HepG2 (cell line): ENCODE data around the gene ITM2B. TPM values are rescaled to one million over a fixed set of nuclear protein-coding genes. Genes with fewer than 3 reads are reported as not detected.

Experiments
- ATAC-seq: fragments of 200-7000 bp; cut with Tn5 transposase; 3 replicates; pipeline ENCODE4 v1.9.1; 2020; ENCODE audit warnings: mild to moderate bottlenecking, moderate library complexity
- BruUV-seq: library from RNA; stranded (reverse); fragments of 400-500 nt; replicated peaks from 2 replicates; lab custom pipeline; 2021; lab: Mats Ljungman, UMichigan
- CTCF ChIA-PET: fragments of 300-600 bp; formaldehyde crosslinking; extraction: SDS; loops from one replicate; lab custom pipeline; 2021; ENCODE audit warnings: low total read pairs, inconsistent platforms, low intra/inter-chr PET ratio; lab: Yijun Ruan, JAX
- POLR2A ChIA-PET: fragments of 350-600 bp; sonication (Branson Sonifier 250); formaldehyde crosslinking; loops from one replicate; lab custom pipeline; 2020; ENCODE audit warnings: antibody characterized with exemption, inconsistent platforms; lab: Yijun Ruan, JAX
- DNase-seq: peaks from one replicate; pipeline ENCODE4 v3.0.0-alpha.2; 2015; ENCODE audit warnings: low spot score
- FAIRE-seq: peaks from 3 replicates; lab custom pipeline; 2011; peaks lifted over from hg19 to GRCh38; lab: Jason Lieb, UNC
- H2AFZ ChIP-seq: one replicate; pipeline ENCODE4 v1.6.1; 2011; ENCODE audit warnings: low read length, inconsistent platforms
- H3K27ac ChIP-seq: fragments of 300-600 bp; 3 replicates; pipeline ENCODE4 v1.8.0; 2011; ENCODE audit warnings: mixed run types, mild to moderate bottlenecking, mixed read lengths, low read length, inconsistent platforms; ENCODE audit not compliant: insufficient read depth; ENCODE audit errors: extremely low read length
- H3K27me3 ChIP-seq, 2 experiments: fragments of 200-600 bp in 1 of 2; 2 replicates in 1 of 2; 3 replicates in 1 of 2; pipeline versions ENCODE4 v1.6.0 to v1.8.0; 2011; ENCODE audit warnings: low read length in 2 of 2, mild to moderate bottlenecking in 2 of 2, moderate library complexity in 2 of 2, inconsistent platforms in 1 of 2; ENCODE audit not compliant: insufficient read depth in 2 of 2, control insufficient read depth in 1 of 2
- H3K36me3 ChIP-seq, 2 experiments: fragments of 200-600 bp in 1 of 2; replicated peaks in 1 of 2; 2 replicates in 1 of 2; 3 replicates in 1 of 2; pipeline versions ENCODE4 v1.5.1 to v1.8.0; 2011; ENCODE audit warnings: low read length in 2 of 2, inconsistent platforms in 1 of 2; ENCODE audit not compliant: insufficient read depth in 2 of 2, control insufficient read depth in 1 of 2
- H3K4me1 ChIP-seq: 2 replicates; pipeline ENCODE4 v1.5.1; 2012; ENCODE audit warnings: low read length, inconsistent platforms; ENCODE audit not compliant: insufficient read depth
- H3K4me2 ChIP-seq: 2 replicates; pipeline ENCODE4 v1.6.0; 2011; ENCODE audit warnings: low read depth, low read length, inconsistent platforms
- H3K4me3 ChIP-seq, 3 experiments: fragments of 200-600 bp in 1 of 3; sonication (generic), shearing (Covaris generic) in 1 of 3; replicated peaks in 1 of 3; 2 replicates each; pipeline ENCODE4 v1.5.1; 2011 to 2016; ENCODE audit warnings: low read length in 3 of 3, inconsistent platforms in 2 of 3, low read depth in 2 of 3, mild to moderate bottlenecking in 2 of 3, control low read depth in 1 of 3, mixed read lengths in 1 of 3; ENCODE audit not compliant: insufficient read depth in 1 of 3
- H3K79me2 ChIP-seq: one replicate; pipeline ENCODE4 v1.6.1; 2011; ENCODE audit warnings: low read length, inconsistent platforms; ENCODE audit not compliant: insufficient read depth
- H3K9ac ChIP-seq: 2 replicates; pipeline ENCODE4 v1.6.0; 2011; ENCODE audit warnings: mild to moderate bottlenecking, low read depth, low read length, inconsistent platforms; ENCODE audit not compliant: insufficient read depth
- H3K9me3 ChIP-seq: 2 replicates; pipeline ENCODE4 v1.5.1; 2012; ENCODE audit warnings: mild to moderate bottlenecking, low read length
- H4K20me1 ChIP-seq: 2 replicates; pipeline ENCODE4 v1.6.0; 2011; ENCODE audit warnings: inconsistent platforms, mild to moderate bottlenecking, low read length, moderate library complexity; ENCODE audit not compliant: insufficient read depth
- CHD4 ChIP-seq: fragments of 200-600 bp; sonication (generic); IDR thresholded peaks from 2 replicates; pipeline ENCODE4 v1.7.0; 2017; ENCODE audit warnings: mild to moderate bottlenecking, low read length, borderline replicate concordance
- ERF ChIP-seq: IDR thresholded peaks from 2 replicates; pipeline ENCODE4 v1.6.1; 2018; ENCODE audit warnings: missing biosample characterization, missing genetic modification reagents
- HMG20A ChIP-seq: IDR thresholded peaks from 2 replicates; pipeline ENCODE4 v1.6.1; 2016; ENCODE audit warnings: borderline replicate concordance
- HOXA3 ChIP-seq: sonication (generic); formaldehyde crosslinking; IDR thresholded peaks from 2 replicates; pipeline ENCODE4 v1.5.0; 2020; ENCODE audit warnings: missing genetic modification reagents
- IRX3 ChIP-seq: sonication (generic); formaldehyde crosslinking; IDR thresholded peaks from 2 replicates; pipeline ENCODE4 v1.8.1; 2023; ENCODE audit warnings: mild to moderate bottlenecking, low read depth, missing genetic modification reagents, borderline replicate concordance
- MAFF ChIP-seq: IDR thresholded peaks from 2 replicates; pipeline ENCODE4 v1.6.1; 2011; ENCODE audit warnings: low read depth, low read length, improper control_type of control experiment
- NR2F6 ChIP-seq, 2 experiments: IDR thresholded peaks; 2 replicates each; pipeline ENCODE4 v1.6.1; 2016; ENCODE audit warnings: antibody characterized with exemption in 1 of 2, mild to moderate bottlenecking in 1 of 2
- PAX8 ChIP-seq: sonication (generic); formaldehyde crosslinking; IDR thresholded peaks from 2 replicates; pipeline ENCODE4 v1.8.0; 2022; ENCODE audit warnings: mild to moderate bottlenecking, missing genetic modification reagents, borderline replicate concordance
- POGZ ChIP-seq: sonication (generic); formaldehyde crosslinking; IDR thresholded peaks from 2 replicates; pipeline ENCODE4 v1.4.0; 2020; ENCODE audit warnings: mild to moderate bottlenecking, missing genetic modification reagents
- SAP130 ChIP-seq: IDR thresholded peaks from 2 replicates; pipeline ENCODE4 v1.6.1; 2016; ENCODE audit warnings: low read depth
- YEATS2 ChIP-seq: sonication (generic); formaldehyde crosslinking; IDR thresholded peaks from 2 replicates; pipeline ENCODE4 v1.4.0; 2020; ENCODE audit warnings: missing genetic modification reagents, borderline replicate concordance
- ZNF205 ChIP-seq: IDR thresholded peaks from 2 replicates; pipeline ENCODE4 v1.6.1; 2018; ENCODE audit warnings: missing biosample characterization, missing genetic modification reagents
- ZNF460 ChIP-seq: sonication (generic); formaldehyde crosslinking; IDR thresholded peaks from 2 replicates; pipeline ENCODE4 v1.5.1; 2020; ENCODE audit warnings: missing genetic modification reagents, mild to moderate bottlenecking, borderline replicate concordance
- ZNF546 ChIP-seq: sonication (generic); formaldehyde crosslinking; conservative IDR thresholded peaks from 2 replicates; pipeline ENCODE4 v1.8.1; 2023; ENCODE audit warnings: mild to moderate bottlenecking, missing genetic modification reagents
- ZNF850 ChIP-seq: sonication (generic); formaldehyde crosslinking; conservative IDR thresholded peaks from 2 replicates; pipeline ENCODE4 v1.9.0; 2021; ENCODE audit warnings: mild to moderate bottlenecking, missing genetic modification reagents
- ZSCAN12 ChIP-seq: sonication (generic); formaldehyde crosslinking; IDR thresholded peaks from 2 replicates; pipeline ENCODE4 v1.9.0; 2021; ENCODE audit warnings: mild to moderate bottlenecking, missing genetic modification reagents
- ZSCAN22 ChIP-seq: sonication (generic); formaldehyde crosslinking; IDR thresholded peaks from 2 replicates; pipeline ENCODE4 v1.4.0; 2020; ENCODE audit warnings: mild to moderate bottlenecking, missing genetic modification reagents
- WGBS: methylation state at CpG from one replicate; pipeline ENCODE4 v1.1.6; 2017; ENCODE audit warnings: low lambda C conversion rate; 5-methylcytosine and 5-hydroxymethylcytosine counted together
- in situ Hi-C: cut with HindIII; loops from 2 replicates; pipeline ENCODE4 v1.10.0; 2017; ENCODE audit warnings: low pct_unique_long_range_greater_than_20kb; ENCODE audit not compliant: extremely low pct_ligation_motif_present
- intact Hi-C: fragments of 100-400 bp; cut with micrococcal nuclease; formaldehyde crosslinking; loops from one replicate; pipeline ENCODE4 v1.10.0; 2022; ENCODE audit not compliant: unreplicated experiment
- polyA plus RNA-seq, 8 experiments: library from polyadenylated mRNA; depleted of rRNA in 3 of 8; stranded (reverse) in 7 of 8; unstranded in 1 of 8; fragments of >200 nt; fragmentation: Illumina TruSeq in 4 of 8; extraction: Trizol in 4 of 8; gene quantifications; 2 replicates each; pipeline versions ENCODE4 v1.2.1 to v1.2.3, GENCODE V29; 2011 to 2016; ENCODE audit warnings: low read depth in 4 of 8, missing spikeins in 1 of 8, mixed read lengths in 1 of 8; ENCODE audit not compliant: insufficient read depth in 1 of 8
- total RNA-seq, 5 experiments: library from RNA; depleted of rRNA; stranded (reverse); fragments of >200 nt; fragmentation: Illumina TruSeq; extraction: Trizol; gene quantifications; 2 replicates each; pipeline ENCODE4 v1.2.3, GENCODE V29; 2016; ENCODE audit warnings: low read depth in 1 of 5
- TF ChIP-seq, protein P1 (sequence below): sonication (generic); formaldehyde crosslinking; IDR thresholded peaks from 2 replicates; pipeline ENCODE4 v1.4.0; 2020; ENCODE audit warnings: mild to moderate bottlenecking, missing genetic modification reagents

Gene ITM2B
- total and polyA plus RNA-seq, 2 of the 13 experiments (the other 11 are each of a cell fraction or from before 2014, with no cell fraction given), result 158 to 373 TPM

DNA sequence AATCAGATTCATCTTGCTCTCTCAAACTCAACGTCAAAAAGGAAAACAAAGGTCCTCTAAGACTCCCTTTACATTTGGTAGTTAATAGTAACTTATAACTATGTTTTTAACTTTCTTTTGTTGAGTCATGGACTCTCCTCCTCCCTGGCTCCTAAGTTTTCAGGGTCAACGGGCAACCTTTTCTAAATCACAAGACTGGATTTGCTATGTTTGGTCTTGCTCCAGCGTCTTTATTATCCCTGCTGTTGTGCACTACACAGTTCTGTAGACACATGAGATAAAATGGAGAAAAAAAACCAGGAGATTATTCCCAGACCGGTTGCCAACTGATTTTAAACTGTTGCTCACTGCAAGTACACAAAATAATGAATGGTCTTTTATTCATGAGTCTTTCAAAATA, 1.9 kb upstream of the ITM2B start:
- POLR2A ChIA-PET, result interaction anchor here (0.6 to 2.8 kb wide), 6 partner anchors 9 to 61 kb away, joined by 3 to 29 read pairs (median 8); no protein-coding TSS in a partner anchor

DNA sequence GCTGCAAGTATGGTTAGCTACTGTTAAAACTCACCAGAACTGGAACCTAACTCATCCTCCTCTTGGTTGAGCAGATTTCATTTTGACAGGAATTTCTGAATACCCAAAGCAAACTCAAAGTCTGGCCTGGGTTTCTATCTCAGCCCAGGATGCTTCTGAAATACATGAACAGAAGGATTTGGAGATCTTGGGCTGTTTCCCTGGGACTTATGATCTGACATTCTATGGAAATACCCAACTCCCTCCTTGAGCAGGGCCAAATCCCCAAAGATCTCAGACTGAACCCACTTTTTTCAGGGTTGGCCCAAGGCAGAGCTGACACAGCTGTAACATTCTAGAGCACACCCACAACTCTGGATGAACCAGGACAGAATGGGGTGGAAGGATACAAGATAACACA, 1.1 kb upstream of the ITM2B start:
- peaks cover 24% of the 10 kb centered on the region for H4K20me1 ChIP-seq
- peak overlapping the region; percentile 81 to 99 (median 98) for H3K4me3 ChIP-seq
- in situ Hi-C loops, result loop anchor here (5.0 kb wide), 1 partner anchor 105 kb away; no protein-coding TSS in a partner anchor
- H3K4me1 ChIP-seq, result peaks cover 75% of the 10 kb centered on the region
- CTCF ChIA-PET, result no interaction called here
- POLR2A ChIA-PET, result interaction anchor here (0.6 to 2.8 kb wide), 16 partner anchors 10 to 311 kb away, joined by 3 to 29 read pairs (median 6); partner anchors contain the start of genes MED4, RCBTB2 and SUCLA2
- intact Hi-C loops, result loop anchor here (2.0 to 5.0 kb wide), 2 partner anchors 70 to 137 kb away; partner anchors contain the start of genes MED4 and RB1
- no peaks in the 10 kb centered on the region; a peak in 1 of 5 replicates for H3K27me3 ChIP-seq
- H3K27ac ChIP-seq, result peak overlapping the region; percentile 98
- H2AFZ ChIP-seq, result peak overlapping the region; percentile 56
- no TSS peak for BruUV-seq
- ATAC-seq, result peak; percentile 29
- peaks cover 38% of the 10 kb centered on the region for H3K79me2 ChIP-seq
- no peaks in the 10 kb centered on the region for H3K9me3 ChIP-seq
- no peak for FAIRE-seq
- no peaks in the 10 kb centered on the region for H3K36me3 ChIP-seq
- peak overlapping the region; percentile 95 for H3K4me2 ChIP-seq
- no peak for DNase-seq
- peak overlapping the region; percentile 83 for H3K9ac ChIP-seq
- TF ChIP-seq NR2F6 (IDR thresholded peaks at IDR 0.05) (no peak), NR2F6 (CRISPR knock-in tag; IDR thresholded peaks at IDR 0.05) (0 out of 2 replicates have a peak, but pooled peaks have one; percentile 4), IRX3 (CRISPR knock-in tag) (no peak), ZSCAN12 (0 out of 2 replicates have a peak, but pooled peaks have one; percentile 58), YEATS2 (CRISPR knock-in tag) (no peak), MAFF (no peak), ZNF546 (CRISPR knock-in tag) (0 out of 2 replicates have a peak, but pooled peaks have one; percentile 39), ERF (CRISPR knock-in tag) (0 out of 2 replicates have a peak, but pooled peaks have one; percentile 2), SAP130 (CRISPR knock-in tag) (peak; percentile 29; the same call in 1 of the 2 replicates), ZNF850 (CRISPR knock-in tag) (peak; percentile 69; the same call in 1 of the 2 replicates), ZNF460 (CRISPR knock-in tag) (no peak), POGZ (CRISPR knock-in tag) (0 out of 2 replicates have a peak, but pooled peaks have one; percentile 18)
- TF ChIP-seq, protein P1, sequence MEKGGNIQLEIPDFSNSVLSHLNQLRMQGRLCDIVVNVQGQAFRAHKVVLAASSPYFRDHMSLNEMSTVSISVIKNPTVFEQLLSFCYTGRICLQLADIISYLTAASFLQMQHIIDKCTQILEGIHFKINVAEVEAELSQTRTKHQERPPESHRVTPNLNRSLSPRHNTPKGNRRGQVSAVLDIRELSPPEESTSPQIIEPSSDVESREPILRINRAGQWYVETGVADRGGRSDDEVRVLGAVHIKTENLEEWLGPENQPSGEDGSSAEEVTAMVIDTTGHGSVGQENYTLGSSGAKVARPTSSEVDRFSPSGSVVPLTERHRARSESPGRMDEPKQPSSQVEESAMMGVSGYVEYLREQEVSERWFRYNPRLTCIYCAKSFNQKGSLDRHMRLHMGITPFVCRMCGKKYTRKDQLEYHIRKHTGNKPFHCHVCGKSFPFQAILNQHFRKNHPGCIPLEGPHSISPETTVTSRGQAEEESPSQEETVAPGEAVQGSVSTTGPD, result no peak

More for the DNA sequence above, 1.9 kb upstream of the ITM2B start:
- Histone ChIP-seq H3K4me1 (peaks cover 69% of the 10 kb centered on the region), H3K36me3 (no peaks in the 10 kb centered on the region), H3K27ac (peak overlapping the region; percentile 98), H3K4me3 (peak overlapping the region; percentile 9 to 81 (median 31); a peak in 5 of 6 replicates), H2AFZ (peak overlapping the region; percentile 45), H3K9me3 (no peaks in the 10 kb centered on the region), H4K20me1 (peaks cover 15% of the 10 kb centered on the region), H3K9ac (peak overlapping the region; percentile 35), H3K4me2 (peak overlapping the region; percentile 95), H3K27me3 (no peaks in the 10 kb centered on the region; a peak in 1 of 5 replicates), H3K79me2 (peaks cover 30% of the 10 kb centered on the region)
- intact Hi-C loops (loop anchor here (5.0 kb wide), 1 partner anchor 71 kb away; the partner anchor contains the start of gene RB1), in situ Hi-C loops (loop anchor here (5.0 kb wide), 1 partner anchor 104 kb away; no protein-coding TSS in a partner anchor)
- DNase-seq (no peak), ATAC-seq (no peak), FAIRE-seq (no peak)
- no TSS peak for BruUV-seq
- WGBS, result 6% methylated on average over 4 of the region's 4 CpGs
- CTCF ChIA-PET, result no interaction called here
- TF ChIP-seq PAX8 (no peak), HOXA3 (CRISPR knock-in tag) (no peak), HMG20A (CRISPR knock-in tag) (0 out of 2 replicates have a peak, but pooled peaks have one; percentile 7), ZSCAN22 (CRISPR knock-in tag) (no peak), CHD4 (no peak), ZNF205 (CRISPR knock-in tag) (no peak)
- TF ChIP-seq, protein P1, result no peak
